ENCODE measurements around the gene ZSWIM8. TPM values are rescaled to one million over a fixed set of nuclear protein-coding genes. Genes with fewer than 3 reads are reported as not detected.

The ZSWIM8 gene
- total RNA-seq, 6 experiments from 2014 or later = 47.2 to 62.6 (median 55.3) TPM

GRCh38 chr10:73812657-73813056 lies 27.3 kb downstream of the ZSWIM8 start:
- Mint-ChIP-seq H3K27me3 (ENCODE audit: insufficient read depth) (peaks cover 2% of the 10 kb centered on the region), H3K36me3 (ENCODE audit: low read depth) (peaks cover 12% of the 10 kb centered on the region), H3K4me1 (ENCODE audit: low read depth) (peaks cover 46% of the 10 kb centered on the region), H3K9me3 (no peaks in the 10 kb centered on the region), H3K4me3 (no peak overlapping the region), H3K27ac (no peak overlapping the region; the same call in 1 of the 2 replicates)
- no peak for DNase-seq
- TF ChIP-seq, protein P1, sequence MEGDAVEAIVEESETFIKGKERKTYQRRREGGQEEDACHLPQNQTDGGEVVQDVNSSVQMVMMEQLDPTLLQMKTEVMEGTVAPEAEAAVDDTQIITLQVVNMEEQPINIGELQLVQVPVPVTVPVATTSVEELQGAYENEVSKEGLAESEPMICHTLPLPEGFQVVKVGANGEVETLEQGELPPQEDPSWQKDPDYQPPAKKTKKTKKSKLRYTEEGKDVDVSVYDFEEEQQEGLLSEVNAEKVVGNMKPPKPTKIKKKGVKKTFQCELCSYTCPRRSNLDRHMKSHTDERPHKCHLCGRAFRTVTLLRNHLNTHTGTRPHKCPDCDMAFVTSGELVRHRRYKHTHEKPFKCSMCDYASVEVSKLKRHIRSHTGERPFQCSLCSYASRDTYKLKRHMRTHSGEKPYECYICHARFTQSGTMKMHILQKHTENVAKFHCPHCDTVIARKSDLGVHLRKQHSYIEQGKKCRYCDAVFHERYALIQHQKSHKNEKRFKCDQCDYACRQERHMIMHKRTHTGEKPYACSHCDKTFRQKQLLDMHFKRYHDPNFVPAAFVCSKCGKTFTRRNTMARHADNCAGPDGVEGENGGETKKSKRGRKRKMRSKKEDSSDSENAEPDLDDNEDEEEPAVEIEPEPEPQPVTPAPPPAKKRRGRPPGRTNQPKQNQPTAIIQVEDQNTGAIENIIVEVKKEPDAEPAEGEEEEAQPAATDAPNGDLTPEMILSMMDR (IDR thresholded peaks at IDR 0.05) = no peak

DNA sequence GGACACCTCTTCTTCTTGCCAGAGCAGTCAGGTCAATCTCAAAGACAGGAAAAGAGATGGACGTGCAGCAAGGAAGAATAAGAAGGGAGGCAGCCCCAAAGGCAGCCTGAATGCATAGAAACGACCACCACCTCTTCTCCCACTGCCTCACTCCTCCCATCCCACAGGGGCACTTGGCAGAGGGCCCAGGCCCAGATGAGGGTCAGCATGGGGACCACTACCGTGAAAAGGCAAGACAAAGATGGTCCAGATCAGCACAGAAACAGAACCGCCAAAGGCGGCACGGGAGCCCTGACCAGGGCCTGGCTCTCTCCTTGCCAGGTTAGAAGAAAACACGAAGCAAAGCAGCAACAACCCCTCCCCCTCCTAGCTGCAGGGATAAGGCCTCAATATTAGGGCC lies 27.9 kb downstream of the ZSWIM8 start:
- H3K9me3 Mint-ChIP-seq = no peaks in the 10 kb centered on the region
- H3K4me1 Mint-ChIP-seq (ENCODE audit: low read depth) = peaks cover 50% of the 10 kb centered on the region
- no peak for DNase-seq
- H3K36me3 Mint-ChIP-seq (ENCODE audit: low read depth) = peaks cover 19% of the 10 kb centered on the region
- no peak overlapping the region for H3K4me3 Mint-ChIP-seq
- TF ChIP-seq, protein P1 (IDR thresholded peaks at IDR 0.05) = no peak
- peaks cover 2% of the 10 kb centered on the region for H3K27me3 Mint-ChIP-seq (ENCODE audit: insufficient read depth)
- H3K27ac Mint-ChIP-seq = no peak overlapping the region

GRCh38 chr10:73814276-73814895 lies 29.0 kb downstream of the ZSWIM8 start:
- no peak for DNase-seq

GRCh38 chr10:73814896-73815718 lies 29.7 kb downstream of the ZSWIM8 start:
- Mint-ChIP-seq H3K9me3 (no peaks in the 10 kb centered on the region), H3K27ac (peak overlapping the region; percentile 89), H3K4me1 (ENCODE audit: low read depth) (peaks cover 44% of the 10 kb centered on the region), H3K4me3 (no peak overlapping the region), H3K36me3 (ENCODE audit: low read depth) (peaks cover 19% of the 10 kb centered on the region), H3K27me3 (ENCODE audit: insufficient read depth) (no peaks in the 10 kb centered on the region; the same call in none of the 2 replicates)
- TF ChIP-seq, protein P1 (IDR thresholded peaks at IDR 0.05) = peak; percentile 69
- no peak for DNase-seq

More at GRCh38 chr10:73814276-73814895, 29.0 kb downstream of the ZSWIM8 start:
- Mint-ChIP-seq H3K27me3 (ENCODE audit: insufficient read depth) (peaks cover 2% of the 10 kb centered on the region), H3K4me1 (ENCODE audit: low read depth) (peaks cover 44% of the 10 kb centered on the region), H3K36me3 (ENCODE audit: low read depth) (peaks cover 19% of the 10 kb centered on the region), H3K27ac (peak overlapping the region; percentile 26; the same call in 1 of the 2 replicates), H3K9me3 (no peaks in the 10 kb centered on the region), H3K4me3 (no peak overlapping the region)
- TF ChIP-seq, protein P1 (IDR thresholded peaks at IDR 0.05) = no peak

DNA sequence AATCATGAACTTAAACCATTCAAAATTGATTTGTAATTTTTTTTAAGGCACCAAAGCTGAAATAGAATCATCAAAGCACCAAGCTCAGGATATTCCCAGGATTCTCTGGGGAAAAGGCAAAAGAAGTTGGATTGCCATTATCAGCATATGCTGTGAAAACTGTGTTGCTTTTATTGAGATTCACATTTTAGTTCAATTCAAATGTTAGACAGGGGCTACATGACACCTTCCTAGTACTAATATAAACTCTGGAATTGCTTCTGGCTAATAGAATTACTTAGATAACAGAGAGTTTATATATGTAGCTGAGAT lies 30.3 kb downstream of the ZSWIM8 start:
- Mint-ChIP-seq H3K4me1 (ENCODE audit: low read depth) (peaks cover 41% of the 10 kb centered on the region), H3K36me3 (ENCODE audit: low read depth) (peaks cover 19% of the 10 kb centered on the region), H3K4me3 (peak overlapping the region; percentile 69), H3K27me3 (ENCODE audit: insufficient read depth) (no peaks in the 10 kb centered on the region; the same call in none of the 2 replicates), H3K27ac (peak overlapping the region; percentile 89), H3K9me3 (no peaks in the 10 kb centered on the region)
- TF ChIP-seq, protein P1 (IDR thresholded peaks at IDR 0.05) = no peak
- DNase-seq = no peak

Measured in HFFc6 (cell line).